SU-DHL-6 (cell line): ENCODE data around the gene ZNF488.

Experiments used
- H2AFZ ChIP-seq: fragments of 200-600 bp; sonication (generic); 2 replicates; pipeline ENCODE4 v1.6.1; 2014; ENCODE audit warnings: low read depth, mild to moderate bottlenecking, moderate library complexity, mixed read lengths, antibody characterized with exemption, low read length; ENCODE audit not compliant: severe bottlenecking
- H3F3A ChIP-seq: fragments of 200-600 bp; shearing (Covaris generic); 2 replicates; pipeline ENCODE4 v1.6.0; 2016; ENCODE audit warnings: antibody characterized with exemption, mild to moderate bottlenecking; ENCODE audit not compliant: insufficient read depth
- H3K27ac ChIP-seq: fragments of 200-600 bp; sonication (generic); 2 replicates; pipeline ENCODE4 v1.5.1; 2016; ENCODE audit warnings: low read depth, mild to moderate bottlenecking, low read length, moderate library complexity, mixed read lengths
- H3K27me3 ChIP-seq: fragments of 200-600 bp; sonication (generic), shearing (Covaris generic); 2 replicates; pipeline ENCODE4 v1.6.0; 2014; ENCODE audit warnings: mild to moderate bottlenecking, low read length
- H3K36me3 ChIP-seq: fragments of 200-600 bp; sonication (generic); 2 replicates; pipeline ENCODE4 v1.6.1; 2014; ENCODE audit warnings: mild to moderate bottlenecking, low read length, mixed read lengths
- H3K4me2 ChIP-seq: fragments of 300-600, 200-600 bp; shearing (Covaris generic), sonication (generic); 2 replicates; pipeline ENCODE4 v1.6.0; 2014; ENCODE audit warnings: low read length, low read depth, mild to moderate bottlenecking; ENCODE audit not compliant: poor library complexity, severe bottlenecking
- H3K4me3 ChIP-seq: fragments of 200-600 bp; sonication (generic); 2 replicates; pipeline ENCODE4 v1.5.1; 2014; ENCODE audit warnings: antibody characterized with exemption, low read length, mild to moderate bottlenecking, mixed read lengths; ENCODE audit not compliant: insufficient read depth, poor library complexity, severe bottlenecking
- H3K79me2 ChIP-seq: fragments of 200-600 bp; sonication (generic); 2 replicates; pipeline ENCODE4 v1.6.1; 2014; ENCODE audit warnings: mild to moderate bottlenecking, low read length, moderate library complexity; ENCODE audit not compliant: insufficient read depth
- H3K9ac ChIP-seq: fragments of 200-600 bp; sonication (generic); 2 replicates; pipeline ENCODE4 v1.7.0; 2014; ENCODE audit warnings: mild to moderate bottlenecking, low read length
- H3K9me2 ChIP-seq: fragments of 200-600 bp; sonication (generic); replicated peaks from 2 replicates; pipeline ENCODE4 v1.6.1; 2014; ENCODE audit warnings: low read length; ENCODE audit not compliant: insufficient read depth
- H3K9me3 ChIP-seq: fragments of 200-600 bp; sonication (generic); 2 replicates; pipeline ENCODE4 v1.6.1; 2014; ENCODE audit warnings: low read length, mixed read lengths; ENCODE audit not compliant: insufficient read depth
- H4K20me1 ChIP-seq: fragments of 200-600 bp; sonication (generic); 2 replicates; pipeline ENCODE4 v1.6.1; 2014; ENCODE audit warnings: low read depth, mild to moderate bottlenecking, antibody characterized with exemption, low read length, moderate library complexity, mixed read lengths
- CTCF ChIP-seq: fragments of 200-600 bp; sonication (generic); IDR thresholded peaks from one replicate; pipeline ENCODE4 v1.5.1; 2017; ENCODE audit warnings: antibody characterized with exemption, mild to moderate bottlenecking, low read length, moderate library complexity; ENCODE audit not compliant: insufficient read depth, poor library complexity, severe bottlenecking
- EZH2phosphoT487 ChIP-seq: fragments of 200-600 bp; sonication (generic), shearing (Covaris generic); conservative IDR thresholded peaks from 2 replicates; pipeline ENCODE4 v1.6.1; 2018; ENCODE audit warnings: mild to moderate bottlenecking, antibody characterized with exemption, low read length, moderate library complexity, mixed read lengths

The ZNF488 gene

GRCh38 chr10:47423476-47423875, 39.4 kb upstream of the ZNF488 start:
- Histone ChIP-seq H3F3A (no peaks in the 10 kb centered on the region), H3K4me2 (no peak overlapping the region), H3K36me3 (no peaks in the 10 kb centered on the region), H2AFZ (no peak overlapping the region), H3K79me2 (no peaks in the 10 kb centered on the region), H3K27ac (no peak overlapping the region), H3K9ac (no peak overlapping the region), H3K9me3 (no peaks in the 10 kb centered on the region), H3K27me3 (no peaks in the 10 kb centered on the region), H3K4me3 (no peak overlapping the region), H4K20me1 (no peaks in the 10 kb centered on the region), H3K9me2 (no peaks in the 10 kb centered on the region)
- TF ChIP-seq EZH2phosphoT487 = no peak
- no peak for TF ChIP-seq CTCF

GRCh38 chr10:47421057-47421952, 37.2 kb upstream of the ZNF488 start:
- Histone ChIP-seq H3K9ac (no peak overlapping the region), H3K36me3 (no peaks in the 10 kb centered on the region), H3K27ac (no peak overlapping the region), H3K9me3 (no peaks in the 10 kb centered on the region), H3K9me2 (no peaks in the 10 kb centered on the region), H3F3A (no peaks in the 10 kb centered on the region), H3K4me2 (no peak overlapping the region), H2AFZ (no peak overlapping the region), H3K79me2 (no peaks in the 10 kb centered on the region), H3K4me3 (no peak overlapping the region), H4K20me1 (no peaks in the 10 kb centered on the region), H3K27me3 (no peaks in the 10 kb centered on the region)
- TF ChIP-seq CTCF = no peak
- no peak for TF ChIP-seq EZH2phosphoT487

- no peak overlapping the region for H3K27ac ChIP-seq
- H3K9ac ChIP-seq = no peak overlapping the region
- no peaks in the 10 kb centered on the region for H3K9me2 ChIP-seq
- no peak for TF ChIP-seq EZH2phosphoT487
- TF ChIP-seq CTCF = no peak
- no peaks in the 10 kb centered on the region for H3K79me2 ChIP-seq
- no peaks in the 10 kb centered on the region for H4K20me1 ChIP-seq
- H2AFZ ChIP-seq = no peak overlapping the region
- no peaks in the 10 kb centered on the region for H3K36me3 ChIP-seq
- H3K9me3 ChIP-seq = no peaks in the 10 kb centered on the region
- no peaks in the 10 kb centered on the region for H3K27me3 ChIP-seq
- H3K4me3 ChIP-seq = no peak overlapping the region
- H3K4me2 ChIP-seq = no peak overlapping the region
- H3F3A ChIP-seq = no peaks in the 10 kb centered on the region
These were observed 36.4 kb upstream of the ZNF488 start for GRCh38 chr10:47420305-47421056.
